ENCODE measurements around the gene BSN. TPM values are rescaled to one million over a fixed set of nuclear protein-coding genes. Genes with fewer than 3 reads are reported as not detected.

BSN gene, protein sequence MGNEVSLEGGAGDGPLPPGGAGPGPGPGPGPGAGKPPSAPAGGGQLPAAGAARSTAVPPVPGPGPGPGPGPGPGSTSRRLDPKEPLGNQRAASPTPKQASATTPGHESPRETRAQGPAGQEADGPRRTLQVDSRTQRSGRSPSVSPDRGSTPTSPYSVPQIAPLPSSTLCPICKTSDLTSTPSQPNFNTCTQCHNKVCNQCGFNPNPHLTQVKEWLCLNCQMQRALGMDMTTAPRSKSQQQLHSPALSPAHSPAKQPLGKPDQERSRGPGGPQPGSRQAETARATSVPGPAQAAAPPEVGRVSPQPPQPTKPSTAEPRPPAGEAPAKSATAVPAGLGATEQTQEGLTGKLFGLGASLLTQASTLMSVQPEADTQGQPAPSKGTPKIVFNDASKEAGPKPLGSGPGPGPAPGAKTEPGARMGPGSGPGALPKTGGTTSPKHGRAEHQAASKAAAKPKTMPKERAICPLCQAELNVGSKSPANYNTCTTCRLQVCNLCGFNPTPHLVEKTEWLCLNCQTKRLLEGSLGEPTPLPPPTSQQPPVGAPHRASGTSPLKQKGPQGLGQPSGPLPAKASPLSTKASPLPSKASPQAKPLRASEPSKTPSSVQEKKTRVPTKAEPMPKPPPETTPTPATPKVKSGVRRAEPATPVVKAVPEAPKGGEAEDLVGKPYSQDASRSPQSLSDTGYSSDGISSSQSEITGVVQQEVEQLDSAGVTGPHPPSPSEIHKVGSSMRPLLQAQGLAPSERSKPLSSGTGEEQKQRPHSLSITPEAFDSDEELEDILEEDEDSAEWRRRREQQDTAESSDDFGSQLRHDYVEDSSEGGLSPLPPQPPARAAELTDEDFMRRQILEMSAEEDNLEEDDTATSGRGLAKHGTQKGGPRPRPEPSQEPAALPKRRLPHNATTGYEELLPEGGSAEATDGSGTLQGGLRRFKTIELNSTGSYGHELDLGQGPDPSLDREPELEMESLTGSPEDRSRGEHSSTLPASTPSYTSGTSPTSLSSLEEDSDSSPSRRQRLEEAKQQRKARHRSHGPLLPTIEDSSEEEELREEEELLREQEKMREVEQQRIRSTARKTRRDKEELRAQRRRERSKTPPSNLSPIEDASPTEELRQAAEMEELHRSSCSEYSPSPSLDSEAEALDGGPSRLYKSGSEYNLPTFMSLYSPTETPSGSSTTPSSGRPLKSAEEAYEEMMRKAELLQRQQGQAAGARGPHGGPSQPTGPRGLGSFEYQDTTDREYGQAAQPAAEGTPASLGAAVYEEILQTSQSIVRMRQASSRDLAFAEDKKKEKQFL (N-terminal part only)
- total RNA-seq, result under 0.01 and 0.06 TPM in 2 replicates

DNA sequence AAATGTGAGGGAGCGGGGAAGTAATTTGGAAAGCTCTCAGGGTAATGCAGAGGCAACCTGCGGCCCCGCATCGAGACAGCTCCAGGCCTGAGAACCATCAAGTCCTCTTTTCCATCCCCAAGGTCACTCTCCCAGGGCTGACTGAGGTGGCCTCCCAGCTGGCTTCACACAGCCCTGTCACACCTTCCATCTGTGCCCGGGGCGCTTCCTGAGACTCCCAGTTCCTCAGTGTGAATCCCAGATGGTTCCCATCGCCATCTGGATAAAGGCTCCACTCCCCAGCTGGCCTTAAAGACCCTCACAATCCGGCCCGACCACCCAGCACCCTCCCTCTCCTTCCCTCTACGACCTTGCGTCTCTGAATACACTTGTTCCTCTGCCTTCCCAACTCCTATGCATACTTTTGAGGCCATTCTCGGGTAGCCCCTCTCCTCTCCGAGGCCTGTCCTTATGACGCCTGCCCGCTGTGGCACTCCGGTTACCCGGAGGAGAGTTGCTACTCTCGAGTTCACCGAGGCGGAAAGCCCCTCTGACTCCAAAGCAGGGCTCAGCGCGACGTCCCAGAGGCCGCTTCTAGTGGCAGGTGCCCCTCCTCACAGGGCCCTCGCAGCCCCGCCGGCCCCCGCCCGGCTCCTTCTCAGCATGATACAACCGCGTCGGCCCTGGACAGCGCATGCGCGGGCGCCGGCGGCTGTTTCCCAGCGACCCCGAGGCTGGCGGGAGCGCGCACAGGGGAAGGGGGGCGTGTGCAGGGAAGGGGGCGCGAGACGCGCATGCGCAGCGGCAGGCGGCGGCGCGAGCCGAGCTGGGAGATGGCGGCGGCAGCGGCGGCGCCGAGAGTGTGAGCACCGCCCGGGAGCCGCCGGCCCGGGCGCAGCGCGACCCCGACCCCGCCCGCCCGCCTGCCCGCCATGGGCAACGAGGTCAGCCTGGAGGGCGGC lies at the start of gene BSN:
Gene BSN (plus strand): TSS at position 786 of the 941 bp plus-strand sequence. CDS start 126 bp downstream, at position 912.

DNA sequence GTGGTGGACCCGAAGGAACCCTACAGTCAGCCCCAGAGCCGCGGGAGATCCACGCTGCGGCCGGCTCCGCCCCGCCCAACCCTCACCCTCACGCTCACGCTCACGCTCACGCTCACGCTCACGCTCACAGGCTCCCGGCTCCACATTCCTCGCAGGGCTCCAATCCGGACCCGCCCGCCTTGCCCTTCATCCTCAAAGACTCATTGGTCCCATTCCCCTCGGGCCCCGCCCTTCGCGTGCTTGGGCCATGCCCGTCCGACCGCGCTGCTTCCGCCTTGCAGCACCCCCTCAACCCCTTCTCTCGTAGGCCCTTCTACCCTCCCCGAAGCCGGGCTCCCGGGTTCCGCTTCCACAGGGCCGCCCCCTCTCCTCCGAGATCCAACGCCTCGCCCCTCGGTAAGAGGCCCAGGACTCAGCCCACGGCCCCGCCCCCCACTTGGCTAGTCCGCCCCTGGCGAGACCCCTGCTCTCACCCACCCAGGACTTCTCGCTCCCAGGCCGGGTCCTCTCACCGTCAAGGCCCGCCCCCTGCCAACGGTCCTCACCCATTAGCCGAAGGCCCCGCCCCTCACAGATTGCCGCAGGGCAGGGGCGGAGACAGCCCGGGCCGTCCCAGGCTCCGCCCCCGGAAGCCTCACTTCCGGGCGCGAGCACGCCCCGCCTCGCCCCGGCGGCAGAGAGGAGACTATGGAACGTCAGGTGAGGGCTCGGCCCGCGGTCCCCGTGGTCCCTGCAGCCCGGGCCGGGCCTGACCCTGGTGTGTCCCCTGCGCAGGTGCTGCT lies 119.6 kb downstream of the BSN start, which contains the start of gene APEH:
Gene APEH (plus strand): TSS at position 637 of the 782 bp plus-strand sequence. CDS start 51 bp downstream, at position 688.

DNA sequence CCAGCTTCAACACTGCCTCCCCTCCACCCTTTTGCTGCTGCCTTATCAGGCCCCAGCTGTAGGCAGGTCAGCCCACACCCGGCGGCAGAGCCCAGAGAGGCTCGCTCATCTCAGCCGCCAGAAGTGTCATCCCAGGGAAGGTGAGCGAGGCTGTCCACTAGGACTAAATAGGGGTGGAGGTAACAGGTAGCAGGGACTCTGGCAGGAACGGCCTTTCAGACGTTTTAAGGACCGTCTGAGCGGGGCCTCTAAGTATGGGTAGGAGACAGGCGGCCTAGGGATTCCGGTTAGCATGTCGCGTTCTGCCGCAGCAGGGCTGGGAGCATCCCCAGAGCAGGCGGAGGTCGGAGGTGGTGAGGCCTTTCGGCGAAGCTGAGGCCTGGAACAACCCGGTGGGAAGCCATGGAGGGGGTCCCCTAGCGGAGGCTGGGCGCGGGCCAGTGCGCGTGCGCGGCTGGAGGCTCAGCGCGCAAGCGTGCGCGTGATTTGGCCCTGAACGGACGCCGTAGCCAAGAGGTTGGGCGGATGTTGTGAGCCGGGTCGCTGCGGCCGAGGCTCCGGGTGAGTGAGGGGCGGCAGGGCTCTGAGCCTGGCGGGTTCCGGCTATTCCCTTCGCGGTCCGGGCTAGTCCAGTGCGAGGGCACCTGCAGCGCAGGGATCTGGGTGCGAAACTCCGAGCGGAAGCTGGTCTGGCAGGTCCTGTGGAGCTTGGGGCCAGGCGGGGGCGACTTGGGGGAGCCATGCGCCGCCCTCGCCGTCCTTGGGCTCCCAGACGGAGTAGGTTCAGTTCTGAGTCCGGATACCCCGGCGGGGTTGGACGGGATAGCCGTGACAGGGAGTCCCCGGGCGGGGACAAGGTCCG lies 135.0 kb downstream of the BSN start, which contains the start of the genes MST1 and RNF123:
Gene MST1 (minus strand): TSS at position 429 of the 862 bp plus-strand sequence. CDS start 783 bp downstream, outside the sequence.
Gene RNF123 (plus strand): TSS at position 512 of the 862 bp plus-strand sequence. CDS start 1,609 bp downstream, outside the sequence.

DNA sequence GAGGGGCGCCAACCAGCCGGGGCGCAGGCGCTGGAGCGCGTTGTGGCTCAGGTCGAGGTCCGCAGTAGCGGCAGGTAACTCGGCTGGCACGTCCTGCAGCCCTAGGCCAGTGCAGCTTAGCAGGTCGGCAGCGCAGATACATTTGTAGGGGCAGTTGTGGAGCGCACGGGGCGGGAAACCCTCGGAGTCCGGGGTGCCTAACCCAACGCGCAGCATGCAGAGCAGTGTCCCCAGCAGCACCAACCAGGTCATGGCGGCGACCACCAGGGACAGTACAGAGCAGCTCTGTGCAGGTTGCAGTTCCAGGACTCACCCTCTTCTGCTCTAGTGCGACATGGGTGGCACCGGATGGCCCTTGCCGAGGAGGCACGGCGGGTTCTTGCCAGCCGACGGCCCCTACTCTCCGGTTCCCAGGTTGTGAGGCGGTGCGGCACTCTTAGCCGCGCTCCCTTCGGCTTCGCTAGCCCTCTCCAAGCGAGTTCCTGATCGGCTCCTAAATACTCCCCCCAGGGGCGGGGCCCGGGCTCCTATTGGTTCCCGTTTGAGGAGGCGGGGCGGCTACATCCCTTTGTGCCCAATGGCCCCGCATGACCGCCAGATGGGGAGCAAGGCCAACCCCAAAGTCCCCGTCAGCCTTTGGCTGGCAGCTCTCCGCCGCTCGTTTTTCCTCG lies 165.1 kb downstream of the BSN start, which contains the start of gene AMIGO3:
Gene AMIGO3 (minus strand): TSS at position 471 of the 671 bp plus-strand sequence. CDS start 219 bp downstream, at position 252.

Other genes starting within 250 kb of the BSN start
- gene USP4, start 214.4 kb upstream of the BSN start, total RNA-seq, result 24.4 and 47.2 TPM in 2 replicates
- gene GPX1, start 196.1 kb upstream of the BSN start, total RNA-seq, result 523 and 630 TPM in 2 replicates
- 496 and 514 TPM in 2 replicates for gene RHOA, start 142.5 kb upstream of the BSN start, total RNA-seq
- gene TCTA, start 142.1 kb upstream of the BSN start, total RNA-seq, result 9.7 and 20.8 TPM in 2 replicates
- gene AMT, start 132.0 kb upstream of the BSN start, total RNA-seq, result 0.65 and 1.4 TPM in 2 replicates
- 2.9 and 13.1 TPM in 2 replicates for gene NICN1, start 125.2 kb upstream of the BSN start, total RNA-seq
- gene DAG1, start 84.2 kb upstream of the BSN start, total RNA-seq, result 23.2 and 53.4 TPM in 2 replicates
- 86.5 and 87.7 TPM in 2 replicates for gene APEH, start 119.9 kb downstream of the BSN start, total RNA-seq
- gene MST1, start 135.0 kb downstream of the BSN start, total RNA-seq, result 1.1 and 4.0 TPM in 2 replicates
- 17.2 and 37.1 TPM in 2 replicates for gene RNF123, start 135.1 kb downstream of the BSN start, total RNA-seq
- gene AMIGO3, start 165.2 kb downstream of the BSN start, total RNA-seq, result not detected in 2 replicates
- gene GMPPB, start 169.5 kb downstream of the BSN start, total RNA-seq, result 22.8 and 39.5 TPM in 2 replicates
- 34.6 and 66.0 TPM in 2 replicates for gene IP6K1, start 232.1 kb downstream of the BSN start, total RNA-seq
- gene CDHR4, start 245.4 kb downstream of the BSN start, total RNA-seq, result not detected in 2 replicates
- gene INKA1, start 248.8 kb downstream of the BSN start, total RNA-seq, result 15.4 and 38.2 TPM in 2 replicates

All from bladder microvascular endothelial cell (primary cell).